GM21825 (cell line): ENCODE data around the gene ZNF529.

Experiments
- ATAC-seq: cut with Tn5 transposase; IDR thresholded peaks from one replicate; pipeline ENCODE4 v1.9.1; 2021; ENCODE audit warnings: mild to moderate bottlenecking, moderate library complexity; ENCODE audit not compliant: unreplicated experiment

Gene ZNF529

DNA sequence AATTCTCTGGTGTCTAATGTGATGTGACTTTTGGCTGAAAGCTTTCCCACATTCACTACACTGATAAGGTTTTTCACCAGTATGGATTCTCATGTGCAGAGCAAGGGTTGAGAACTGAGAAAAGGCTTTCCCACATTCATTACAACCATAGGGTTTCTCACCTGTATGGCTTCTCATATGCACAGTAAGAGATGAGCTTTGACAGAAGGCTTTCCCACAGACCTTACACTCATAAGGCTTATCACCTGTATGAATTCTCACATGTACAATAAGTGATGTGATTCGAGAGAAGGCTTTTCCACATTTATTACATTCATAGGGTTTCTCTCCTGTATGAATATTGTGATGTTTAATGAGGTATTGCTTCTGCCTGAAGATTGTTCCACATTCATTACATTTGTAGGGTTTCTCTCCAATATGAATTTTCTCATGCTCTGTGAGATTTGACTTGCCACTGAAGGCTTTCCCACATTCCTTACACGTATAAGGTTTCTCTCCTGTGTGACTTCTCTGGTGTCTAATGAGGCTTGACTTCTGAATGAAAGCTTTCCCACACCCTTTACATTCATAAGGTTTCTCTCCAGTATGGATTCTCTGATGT, 59.0 kb downstream of the ZNF529 start:
- ATAC-seq = no peak

DNA sequence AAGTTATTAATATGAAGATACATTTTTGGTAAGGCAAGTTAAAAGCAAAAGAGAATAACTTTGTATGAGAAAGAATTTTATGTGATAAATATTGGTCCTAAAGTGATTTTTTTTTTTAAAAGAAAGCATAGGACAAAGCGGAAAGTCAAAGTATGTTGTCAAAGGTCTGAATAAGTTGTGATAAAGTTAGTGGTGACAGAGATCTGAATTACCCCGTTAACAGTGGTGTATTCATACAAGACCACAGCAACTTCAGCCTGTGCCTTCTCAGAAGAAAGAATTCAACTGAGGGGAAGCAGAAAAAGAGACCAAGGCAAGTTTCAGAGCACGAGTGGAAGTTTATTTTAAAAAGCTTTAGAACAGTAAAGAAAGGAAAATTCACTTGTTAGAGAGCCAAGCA, 64.8 kb downstream of the ZNF529 start:
- no peak for ATAC-seq

DNA sequence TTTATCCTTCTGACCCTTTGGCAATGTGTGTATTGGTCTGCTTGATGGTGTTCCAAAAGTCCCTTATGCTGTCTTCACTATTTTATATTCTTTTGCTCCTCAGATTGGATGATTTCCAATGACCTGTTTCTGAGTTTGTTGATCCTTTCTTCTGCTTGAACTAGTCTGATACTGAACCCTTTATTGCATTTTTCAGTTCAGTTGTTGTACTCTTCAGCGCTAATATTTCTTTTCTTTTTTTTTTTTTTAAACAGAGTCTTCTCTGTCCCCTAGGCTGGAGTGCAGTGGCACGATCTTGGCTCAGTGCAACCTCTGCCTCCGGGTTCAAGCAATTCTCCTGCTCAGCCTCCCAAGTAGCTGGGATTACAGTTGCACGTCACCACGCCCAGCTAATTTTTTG, 71.1 kb downstream of the ZNF529 start:
- no peak for ATAC-seq

DNA sequence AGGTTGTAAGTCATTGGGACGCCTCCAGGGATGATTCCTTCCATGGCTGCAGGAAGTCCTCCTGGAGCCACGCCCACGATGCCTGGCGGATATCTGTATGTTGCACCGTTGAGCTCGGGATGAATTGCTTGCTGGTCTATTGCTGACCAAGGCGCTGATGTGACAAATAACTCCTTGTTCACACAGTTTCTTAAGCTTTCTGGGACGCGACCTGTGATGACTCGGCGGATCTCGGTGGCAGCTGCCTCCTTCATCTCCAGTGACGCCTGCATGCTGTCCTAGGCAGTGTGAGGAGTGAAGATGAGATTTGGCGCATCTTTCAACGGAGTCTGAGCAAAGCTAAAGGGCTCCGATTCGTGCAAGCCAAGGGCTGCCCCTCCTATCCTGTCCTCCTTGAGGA, 76.1 kb downstream of the ZNF529 start:
- ATAC-seq = no peak
